Measurements from ENCODE around the gene PHAF1.

DNA sequence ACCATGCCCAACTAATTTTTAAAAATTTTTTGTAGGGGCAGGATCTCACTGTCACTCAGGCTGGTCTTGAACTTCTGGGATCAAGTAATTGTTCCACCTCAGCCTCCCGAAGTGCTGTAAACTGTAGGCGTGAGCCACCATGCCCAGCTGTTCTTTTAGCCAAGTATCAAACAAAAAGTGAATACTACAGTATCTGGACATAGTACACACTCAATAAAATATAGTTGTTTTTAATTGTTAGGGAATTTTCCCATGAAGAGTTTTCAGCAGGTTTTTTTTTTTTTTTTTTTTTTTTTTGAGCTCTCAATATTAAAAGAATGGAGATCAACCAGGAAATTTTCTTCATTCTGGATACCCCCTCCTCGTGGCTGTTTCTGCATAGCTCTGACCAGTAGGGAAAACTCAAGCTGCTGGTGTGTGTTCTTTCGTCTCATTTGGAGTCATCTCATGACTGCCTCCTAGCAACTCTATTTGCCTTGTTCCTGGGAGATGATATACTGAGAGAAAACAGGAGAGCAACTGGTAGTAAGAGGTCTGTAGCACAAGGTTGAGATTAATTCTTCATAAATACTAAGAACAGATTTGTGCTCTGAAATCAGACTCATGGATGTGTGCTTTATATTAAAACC, 16.5 kb upstream of the PHAF1 start:
- TF ChIP-seq ZNF565 (CRISPR knock-in tag; conservative IDR thresholded peaks at IDR 0.05; ENCODE audit: low read depth) (no peak), PATZ1 (CRISPR knock-in tag; IDR thresholded peaks at IDR 0.05; ENCODE audit: borderline replicate concordance) (no peak), ARNTL (CRISPR knock-in tag; IDR thresholded peaks at IDR 0.05; ENCODE audit: borderline replicate concordance, low read depth) (no peak), PPARA (CRISPR knock-in tag; IDR thresholded peaks at IDR 0.05; ENCODE audit: borderline replicate concordance) (no peak)
- TF ChIP-seq, protein P1, sequence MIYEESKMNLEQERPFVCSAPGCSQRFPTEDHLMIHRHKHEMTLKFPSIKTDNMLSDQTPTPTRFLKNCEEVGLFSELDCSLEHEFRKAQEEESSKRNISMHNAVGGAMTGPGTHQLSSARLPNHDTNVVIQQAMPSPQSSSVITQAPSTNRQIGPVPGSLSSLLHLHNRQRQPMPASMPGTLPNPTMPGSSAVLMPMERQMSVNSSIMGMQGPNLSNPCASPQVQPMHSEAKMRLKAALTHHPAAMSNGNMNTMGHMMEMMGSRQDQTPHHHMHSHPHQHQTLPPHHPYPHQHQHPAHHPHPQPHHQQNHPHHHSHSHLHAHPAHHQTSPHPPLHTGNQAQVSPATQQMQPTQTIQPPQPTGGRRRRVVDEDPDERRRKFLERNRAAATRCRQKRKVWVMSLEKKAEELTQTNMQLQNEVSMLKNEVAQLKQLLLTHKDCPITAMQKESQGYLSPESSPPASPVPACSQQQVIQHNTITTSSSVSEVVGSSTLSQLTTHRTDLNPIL (CRISPR knock-in tag; IDR thresholded peaks at IDR 0.05; ENCODE audit: low read depth) = no peak
